CD1c-positive myeloid dendritic cell (primary cell): ENCODE data around the gene TINCR.

Experiments used
- DNase-seq: peaks from one replicate; pipeline ENCODE4 v3.0.0-alpha.2; 2016; ENCODE audit errors: extremely low spot score

The TINCR gene

DNA sequence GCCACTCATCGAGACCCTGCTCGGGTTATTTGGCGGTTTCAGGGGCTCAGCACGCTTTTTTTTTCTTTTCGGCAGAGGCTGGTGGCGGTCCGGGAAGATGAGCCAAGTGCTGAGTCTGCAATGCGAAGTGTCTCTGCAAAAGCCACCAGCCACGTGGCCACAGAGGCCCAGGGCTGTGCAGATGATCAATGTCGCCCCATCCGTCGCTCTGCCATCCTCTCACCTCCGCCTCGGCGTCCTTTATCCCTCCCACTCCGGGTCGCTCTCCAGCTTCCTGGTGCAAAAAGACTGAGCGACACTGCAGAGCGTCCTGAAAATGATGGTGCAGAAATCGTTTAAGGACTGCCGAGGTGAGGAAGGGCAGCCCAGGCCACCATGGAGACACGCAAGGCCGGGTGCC lies 55.0 kb downstream of the TINCR start:
- DNase-seq = no peak
